ENCODE measurements around the gene UQCC3. TPM values are rescaled to one million over a fixed set of nuclear protein-coding genes. Genes with fewer than 3 reads are reported as not detected.
"Not testable (repeated sequence)": the region's sequence is repeated elsewhere in the genome, so short reads cannot be mapped to it uniquely, and the experiment has no call there.

The UQCC3 gene
- total RNA-seq, 1 donor from 2014 or later = 15.0 TPM

DNA sequence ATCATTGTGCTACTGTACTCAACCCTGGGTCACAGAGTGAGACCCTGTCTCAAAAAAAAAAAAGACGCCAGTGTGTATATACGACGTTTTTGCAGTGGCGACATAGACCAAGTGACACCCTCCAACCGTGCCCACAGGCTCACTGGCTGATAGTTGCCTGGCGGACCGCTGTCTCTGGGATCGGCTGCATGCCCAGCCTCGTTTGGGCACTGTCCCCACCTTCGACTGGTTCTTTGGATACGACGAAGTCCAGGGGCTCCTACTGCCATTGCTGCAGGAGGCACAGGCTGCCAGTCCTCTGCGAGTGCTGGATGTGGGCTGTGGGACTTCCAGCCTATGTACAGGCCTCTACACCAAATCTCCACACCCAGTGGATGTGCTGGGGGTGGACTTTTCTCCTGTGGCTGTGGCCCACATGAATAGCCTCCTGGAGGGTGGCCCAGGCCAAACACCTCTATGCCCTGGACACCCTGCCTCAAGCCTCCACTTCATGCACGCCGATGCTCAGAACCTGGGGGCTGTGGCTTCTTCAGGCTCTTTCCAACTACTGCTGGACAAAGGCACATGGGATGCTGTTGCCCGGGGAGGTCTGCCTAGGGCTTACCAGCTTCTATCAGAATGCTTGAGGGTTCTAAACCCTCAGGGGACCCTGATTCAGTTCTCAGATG, 5.1 kb upstream of the UQCC3 start:
- Mint-ChIP-seq H3K36me3 (ENCODE audit: low read depth) (peaks cover 15% of the 10 kb centered on the region), H3K27ac (ENCODE audit: unreplicated experiment) (peak overlapping the region; percentile 98)

DNA sequence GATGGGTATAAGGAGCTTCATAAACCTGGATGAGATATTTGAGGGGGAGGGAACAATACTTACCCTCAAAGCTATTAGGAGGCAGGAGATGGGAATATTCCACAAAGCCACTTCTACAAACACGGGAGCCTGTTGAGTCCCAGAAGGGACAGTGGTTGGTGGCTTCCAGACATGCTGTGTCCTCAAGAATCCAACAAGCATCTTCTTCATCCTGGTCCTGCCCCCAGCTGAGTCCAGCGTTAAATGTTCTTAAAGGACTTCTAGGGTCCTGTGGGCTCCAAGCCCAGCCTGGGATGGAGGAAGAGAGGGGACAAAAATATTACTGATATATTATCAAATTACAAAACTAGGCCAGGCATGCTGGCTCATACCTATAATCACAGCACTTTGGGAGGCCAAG, 4.0 kb upstream of the UQCC3 start:
- Mint-ChIP-seq H3K9me3 (no peaks in the 10 kb centered on the region), H3K4me3 (peak overlapping the region; percentile 100), H3K27me3 (ENCODE audit: low read depth) (peaks cover 6% of the 10 kb centered on the region), H3K27ac (ENCODE audit: unreplicated experiment) (no peak overlapping the region), H3K4me1 (peaks cover 59% of the 10 kb centered on the region), H3K36me3 (ENCODE audit: low read depth) (peaks cover 18% of the 10 kb centered on the region)
- DNase-seq (ENCODE audit: low read depth, low spot score) = no peak
- TF ChIP-seq, protein P1, sequence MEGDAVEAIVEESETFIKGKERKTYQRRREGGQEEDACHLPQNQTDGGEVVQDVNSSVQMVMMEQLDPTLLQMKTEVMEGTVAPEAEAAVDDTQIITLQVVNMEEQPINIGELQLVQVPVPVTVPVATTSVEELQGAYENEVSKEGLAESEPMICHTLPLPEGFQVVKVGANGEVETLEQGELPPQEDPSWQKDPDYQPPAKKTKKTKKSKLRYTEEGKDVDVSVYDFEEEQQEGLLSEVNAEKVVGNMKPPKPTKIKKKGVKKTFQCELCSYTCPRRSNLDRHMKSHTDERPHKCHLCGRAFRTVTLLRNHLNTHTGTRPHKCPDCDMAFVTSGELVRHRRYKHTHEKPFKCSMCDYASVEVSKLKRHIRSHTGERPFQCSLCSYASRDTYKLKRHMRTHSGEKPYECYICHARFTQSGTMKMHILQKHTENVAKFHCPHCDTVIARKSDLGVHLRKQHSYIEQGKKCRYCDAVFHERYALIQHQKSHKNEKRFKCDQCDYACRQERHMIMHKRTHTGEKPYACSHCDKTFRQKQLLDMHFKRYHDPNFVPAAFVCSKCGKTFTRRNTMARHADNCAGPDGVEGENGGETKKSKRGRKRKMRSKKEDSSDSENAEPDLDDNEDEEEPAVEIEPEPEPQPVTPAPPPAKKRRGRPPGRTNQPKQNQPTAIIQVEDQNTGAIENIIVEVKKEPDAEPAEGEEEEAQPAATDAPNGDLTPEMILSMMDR (conservative IDR thresholded peaks at IDR 0.05) = no peak

More for the DNA sequence above, 5.1 kb upstream of the UQCC3 start:
- Mint-ChIP-seq H3K4me3 (peak overlapping the region; percentile 100), H3K9me3 (no peaks in the 10 kb centered on the region), H3K4me1 (peaks cover 49% of the 10 kb centered on the region), H3K27me3 (ENCODE audit: low read depth) (peaks cover 6% of the 10 kb centered on the region)
- TF ChIP-seq, protein P1 (conservative IDR thresholded peaks at IDR 0.05) = no peak
- no peak for DNase-seq (ENCODE audit: low read depth, low spot score)

DNA sequence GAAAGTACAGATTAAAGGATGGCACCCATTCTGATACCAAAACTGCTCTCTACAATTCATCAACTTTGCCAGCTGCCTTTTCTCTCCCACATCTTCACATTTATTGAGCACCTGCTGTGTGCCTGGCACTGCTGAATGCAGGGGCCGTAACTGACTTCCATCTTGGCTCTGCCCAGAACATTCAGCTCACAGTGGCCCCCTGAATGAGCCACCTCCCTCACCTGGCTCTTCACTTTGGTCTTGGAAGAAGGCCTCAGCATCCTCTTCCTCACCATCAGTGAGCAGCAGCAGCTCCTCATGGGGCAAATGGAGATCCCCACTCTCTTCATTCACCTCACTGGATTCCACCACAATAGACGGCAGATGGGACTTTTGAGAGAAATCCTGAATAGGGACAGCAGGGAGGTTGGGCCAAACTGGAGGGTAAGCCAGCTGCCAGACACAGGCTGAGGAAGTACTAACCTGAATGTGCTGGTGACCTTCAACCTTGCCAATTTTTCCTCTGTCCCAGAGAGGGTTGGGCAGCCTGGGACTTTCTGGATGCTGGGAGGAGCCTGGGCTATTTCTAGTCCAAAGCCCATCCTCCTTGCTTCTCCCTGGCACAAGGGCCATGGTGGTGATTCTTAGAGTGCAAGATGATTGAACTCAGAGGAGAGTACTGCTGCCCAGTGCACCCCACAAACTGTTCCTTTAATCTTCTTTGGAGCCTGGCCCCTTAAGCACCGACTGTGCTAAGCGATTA, 1.9 kb upstream of the UQCC3 start:
- peak overlapping the region; percentile 100 for H3K4me3 Mint-ChIP-seq

DNA sequence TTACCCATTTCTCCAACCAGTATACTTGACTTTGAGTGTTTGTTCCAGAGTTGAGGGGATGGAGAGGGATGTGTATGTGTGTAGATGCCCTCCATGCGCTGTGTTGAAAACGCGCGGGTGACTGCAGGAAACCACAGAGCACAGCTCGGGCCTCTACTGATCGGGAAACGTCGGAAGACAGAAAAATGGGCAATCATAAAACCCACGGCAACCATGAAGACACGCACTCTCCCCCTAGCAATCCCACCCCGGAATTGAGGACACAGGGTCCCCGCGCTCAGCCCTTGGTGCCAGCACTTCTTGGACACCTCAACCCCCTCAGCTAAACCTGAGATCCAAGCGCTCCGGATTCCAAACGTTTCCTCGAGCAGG, 251 bp upstream of the UQCC3 start:
- Mint-ChIP-seq H3K4me1 (peaks cover 53% of the 10 kb centered on the region), H3K4me3 (peak overlapping the region; percentile 100), H3K9me3 (no peaks in the 10 kb centered on the region), H3K27ac (ENCODE audit: unreplicated experiment) (peak overlapping the region; percentile 97), H3K27me3 (ENCODE audit: low read depth) (no peaks in the 10 kb centered on the region), H3K36me3 (ENCODE audit: low read depth) (peaks cover 10% of the 10 kb centered on the region)
- no peak for DNase-seq (ENCODE audit: low read depth, low spot score)
- TF ChIP-seq, protein P1 (conservative IDR thresholded peaks at IDR 0.05) = no peak

More for the DNA sequence above, 1.9 kb upstream of the UQCC3 start:
- Mint-ChIP-seq H3K36me3 (ENCODE audit: low read depth) (peaks cover 16% of the 10 kb centered on the region), H3K27me3 (ENCODE audit: low read depth) (peaks cover 6% of the 10 kb centered on the region), H3K9me3 (no peaks in the 10 kb centered on the region), H3K4me1 (peaks cover 60% of the 10 kb centered on the region), H3K27ac (ENCODE audit: unreplicated experiment) (no peak overlapping the region)
- no peak for DNase-seq (ENCODE audit: low read depth, low spot score)
- TF ChIP-seq, protein P1 (conservative IDR thresholded peaks at IDR 0.05) = no peak

DNA sequence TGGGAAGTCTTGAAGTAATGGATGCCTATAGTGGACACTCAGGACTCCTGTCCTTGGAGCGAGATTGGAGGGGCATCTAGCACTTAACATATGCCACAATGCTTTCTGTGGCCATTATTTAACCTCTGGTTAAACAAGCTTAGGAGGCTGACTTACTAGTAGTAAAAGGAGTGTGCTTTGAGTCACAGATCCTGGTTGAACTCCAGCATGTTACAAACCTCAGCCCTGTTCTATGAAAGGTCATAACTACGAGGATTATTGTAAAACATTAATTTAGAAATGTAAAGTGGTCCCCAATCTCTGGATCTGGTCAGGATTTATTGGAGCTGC, 1.7 kb downstream of the UQCC3 start:
- H3K27ac Mint-ChIP-seq (ENCODE audit: unreplicated experiment) = no peak overlapping the region
- TF ChIP-seq, protein P1 (conservative IDR thresholded peaks at IDR 0.05) = no peak
- H3K9me3 Mint-ChIP-seq = no peaks in the 10 kb centered on the region
- H3K4me3 Mint-ChIP-seq = peak overlapping the region; percentile 100
- DNase-seq (ENCODE audit: low read depth, low spot score) = no peak
- peaks cover 50% of the 10 kb centered on the region for H3K4me1 Mint-ChIP-seq
- peaks cover 10% of the 10 kb centered on the region for H3K36me3 Mint-ChIP-seq (ENCODE audit: low read depth)
- no peaks in the 10 kb centered on the region for H3K27me3 Mint-ChIP-seq (ENCODE audit: low read depth)

DNA sequence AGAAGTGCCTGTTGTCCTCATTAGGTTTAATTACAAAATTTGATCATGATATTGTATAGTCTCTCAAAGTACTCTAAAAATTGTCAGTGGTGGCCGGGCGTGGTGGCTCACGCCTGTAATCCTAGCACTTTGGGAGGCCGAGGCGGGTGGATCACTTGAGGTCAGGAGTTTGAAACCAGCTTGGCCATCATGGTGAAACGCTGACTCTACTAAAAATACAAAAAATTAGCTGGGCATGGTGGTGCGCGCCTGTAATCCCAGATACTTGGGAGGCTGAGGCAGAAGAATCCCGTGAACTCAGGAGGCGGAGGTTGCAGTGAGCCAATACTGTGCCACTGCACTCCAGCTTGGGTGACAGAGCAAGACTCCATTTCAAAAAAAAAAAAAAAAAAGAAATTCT, 3.9 kb downstream of the UQCC3 start:
- not testable (repeated sequence) for H3K27ac Mint-ChIP-seq (ENCODE audit: unreplicated experiment); H3K9me3 Mint-ChIP-seq; DNase-seq (ENCODE audit: low read depth, low spot score); H3K27me3 Mint-ChIP-seq (ENCODE audit: low read depth); H3K36me3 Mint-ChIP-seq (ENCODE audit: low read depth)
- Mint-ChIP-seq H3K4me3 (peak overlapping the region; percentile 55), H3K4me1 (peaks cover 50% of the 10 kb centered on the region)

All from neural crest cell (in vitro differentiated cells).